GM19372 (cell line): ENCODE results near the gene ENTREP3.
"Not testable (repeated sequence)": the region's sequence is repeated elsewhere in the genome, so short reads cannot be mapped to it uniquely, and the experiment has no call there.

Source experiments
- ATAC-seq: cut with Tn5 transposase; IDR thresholded peaks from one replicate; pipeline ENCODE4 v1.9.1; 2021; ENCODE audit warnings: mild to moderate bottlenecking, low read depth, moderate library complexity; ENCODE audit not compliant: unreplicated experiment

ENTREP3 gene

DNA sequence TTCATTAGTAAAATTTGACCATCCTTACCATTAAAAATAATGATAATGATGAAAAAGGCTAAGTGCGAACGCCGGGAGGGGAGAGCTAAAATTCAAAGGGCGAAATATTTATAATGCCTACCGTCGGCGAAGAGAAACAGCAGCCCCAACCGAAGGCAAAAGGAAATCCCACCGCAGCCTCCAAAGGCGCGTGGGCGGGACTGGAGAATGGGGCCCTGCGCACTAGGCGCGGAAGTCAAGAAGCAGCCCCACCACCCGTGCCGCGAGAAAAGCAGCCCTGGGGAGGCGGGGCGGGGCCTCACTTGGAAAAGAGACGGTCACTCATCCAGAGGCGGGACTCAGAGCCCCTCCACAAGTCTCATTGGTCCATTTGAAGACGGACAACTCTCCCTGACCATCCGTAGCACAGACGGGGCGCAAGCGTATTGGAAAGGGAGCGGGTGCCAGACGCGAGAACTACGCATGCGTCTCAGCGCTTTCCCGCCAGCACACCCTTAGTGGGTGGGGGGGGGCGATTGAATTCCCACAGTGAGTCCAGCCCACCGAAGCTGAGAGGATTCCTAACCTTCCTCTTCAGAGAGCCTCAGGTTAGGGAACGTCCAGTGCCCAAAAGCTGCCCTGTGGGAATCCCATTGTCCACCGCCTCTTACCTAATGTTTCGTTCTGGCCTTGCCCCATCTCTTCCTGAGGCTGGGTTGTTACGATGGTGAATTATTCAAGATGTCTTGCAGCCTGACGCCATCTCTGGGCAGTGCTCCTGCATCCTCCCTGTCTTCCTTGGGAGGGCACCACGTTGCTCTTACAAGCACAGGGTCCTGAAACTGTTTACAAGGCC is 27.8 kb downstream of the ENTREP3 start:
- ATAC-seq: peak; percentile 91

DNA sequence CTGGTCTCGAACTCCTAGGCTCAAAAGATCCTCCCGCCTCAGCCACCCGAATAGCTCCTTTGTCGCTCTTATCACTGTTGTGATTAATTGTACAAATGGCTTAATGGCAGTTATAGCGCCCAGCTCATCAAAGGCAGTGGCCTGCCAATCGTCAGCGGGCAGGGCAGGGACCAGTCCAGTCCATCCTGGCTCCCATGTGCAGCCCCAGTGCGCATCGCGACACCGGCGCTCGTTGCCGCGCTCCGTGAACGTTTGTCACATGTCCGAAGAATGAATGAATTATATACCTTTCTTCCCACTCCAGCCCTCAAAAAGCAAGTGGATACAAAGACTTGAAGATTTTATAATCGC is 28.4 kb downstream of the ENTREP3 start:
- ATAC-seq: no peak

DNA sequence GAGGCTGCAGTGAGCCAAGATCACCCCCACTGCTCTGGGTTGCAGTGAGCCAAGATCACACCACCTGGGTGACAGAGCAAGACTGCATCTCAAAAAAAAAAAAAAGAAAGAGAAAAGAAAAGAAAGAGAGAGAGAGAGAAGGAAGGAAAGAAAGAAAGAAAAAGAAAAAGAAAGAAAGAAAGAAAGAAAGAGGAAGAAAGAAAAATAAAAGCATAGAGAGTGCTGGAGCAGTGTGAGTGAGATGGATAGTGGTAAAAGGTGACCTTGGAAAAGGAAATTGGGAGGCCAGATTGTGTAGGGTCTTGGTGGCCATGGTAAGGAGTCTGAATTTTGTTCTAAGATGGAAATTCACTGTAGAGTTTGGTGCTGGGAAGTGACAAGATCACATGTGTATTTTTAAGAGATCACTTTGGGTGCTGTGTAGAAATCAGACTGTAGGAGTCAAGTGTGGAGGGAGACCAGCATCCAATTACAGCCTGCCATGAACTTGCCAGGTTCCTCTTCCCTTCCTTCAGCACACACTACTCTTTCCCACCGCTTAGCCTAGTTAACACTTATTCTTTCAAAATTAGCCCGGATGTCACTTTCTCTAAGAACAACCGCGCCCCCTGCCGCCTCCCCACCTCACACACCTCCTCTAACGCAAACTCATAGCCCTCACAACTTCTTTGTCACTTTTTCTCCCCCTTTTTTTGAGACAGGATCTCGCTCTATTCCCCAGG is 28.9 kb downstream of the ENTREP3 start:
- ATAC-seq: no peak

DNA sequence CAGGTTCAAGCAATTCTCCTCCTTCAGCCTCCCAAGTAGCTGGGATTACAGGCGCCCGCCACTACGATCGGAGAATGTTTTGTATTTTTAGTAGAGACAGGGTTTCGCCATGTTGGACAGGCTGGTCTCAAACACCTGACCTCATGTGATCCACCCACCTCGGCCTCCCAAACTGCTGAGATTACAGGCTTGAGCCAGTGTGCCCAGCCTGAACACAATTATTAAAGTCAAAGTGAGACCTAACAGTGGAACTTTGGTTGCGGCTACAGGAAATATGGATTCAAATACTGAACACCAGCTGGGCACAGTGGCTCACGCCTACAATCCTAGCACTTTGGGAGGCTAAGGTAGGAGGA is 29.9 kb downstream of the ENTREP3 start:
- ATAC-seq: not testable (repeated sequence)

DNA sequence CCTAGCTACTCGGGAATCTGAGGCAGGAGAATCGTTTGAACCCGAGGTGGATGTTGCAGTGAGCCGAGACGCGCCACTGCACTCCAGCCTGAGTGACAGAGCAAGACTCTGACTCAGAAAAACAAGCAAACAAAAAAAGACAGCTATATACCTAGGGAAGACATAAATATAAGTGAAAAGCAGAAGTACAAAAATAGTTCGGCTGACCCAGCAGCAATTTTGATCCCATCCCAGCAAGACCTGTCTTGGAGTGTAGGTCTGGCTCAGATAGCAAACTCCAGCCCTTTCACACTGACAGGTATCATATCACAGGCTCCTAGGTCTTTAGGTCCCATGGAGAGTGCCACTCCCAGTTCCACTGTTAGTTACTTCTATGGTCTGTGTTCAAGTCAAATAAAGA is 32.2 kb downstream of the ENTREP3 start:
- no peak for ATAC-seq

DNA sequence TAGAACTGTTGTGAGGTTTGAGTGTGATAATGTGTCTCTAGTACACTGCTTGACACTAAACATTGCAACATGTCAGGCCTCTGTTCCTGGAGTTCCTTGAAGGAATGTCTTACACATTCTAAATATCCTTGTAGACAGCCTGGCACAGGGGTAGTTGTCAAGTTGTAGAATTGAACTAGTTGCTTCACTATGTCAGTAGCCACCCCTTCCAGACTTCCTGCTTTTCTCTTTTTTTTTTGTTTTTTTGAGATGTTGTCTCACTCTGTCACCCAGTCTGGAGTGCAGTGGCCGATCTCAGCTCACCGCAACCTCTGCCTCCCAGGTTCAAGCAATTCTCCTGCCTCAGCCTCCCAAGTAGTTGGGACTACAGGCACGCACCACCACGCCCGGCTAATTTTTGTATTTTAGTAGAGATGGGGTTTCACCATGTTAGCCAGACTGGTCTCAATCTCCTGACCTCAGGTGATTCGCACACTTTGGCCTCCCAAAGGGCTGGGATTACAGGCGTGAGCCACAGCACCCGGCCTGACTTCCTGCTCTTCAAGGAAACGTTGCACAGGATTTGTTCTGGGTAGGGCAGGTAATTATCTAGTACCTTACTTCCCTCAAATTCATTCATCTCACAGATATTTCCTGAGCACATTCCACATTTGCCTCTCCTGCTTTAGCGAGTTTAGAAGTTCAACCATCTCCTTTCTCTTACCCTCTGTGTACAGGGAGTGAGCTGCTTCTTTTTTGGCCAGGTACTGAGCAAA is 34.9 kb downstream of the ENTREP3 start:
- not testable (repeated sequence) for ATAC-seq

DNA sequence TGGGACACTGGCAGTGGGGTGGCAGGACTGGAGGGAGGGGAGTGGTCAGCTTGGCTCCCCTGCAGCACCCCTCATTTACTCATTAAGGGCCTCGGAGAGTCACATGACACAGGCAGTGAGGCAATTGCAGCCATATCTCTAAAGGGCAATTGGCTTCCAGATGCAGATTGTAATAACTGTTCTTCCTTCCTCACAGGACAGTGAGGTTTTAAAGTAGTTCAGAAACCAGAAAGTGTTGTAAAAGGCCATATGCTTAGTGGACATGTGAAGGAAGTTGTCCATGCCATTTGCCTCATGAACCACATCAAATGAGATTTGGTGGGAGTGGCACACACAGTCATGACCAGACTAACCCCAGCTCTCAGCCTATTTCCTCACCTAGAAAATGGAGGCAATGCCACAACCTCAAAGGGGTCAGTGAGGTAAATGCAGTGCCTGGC is 35.7 kb downstream of the ENTREP3 start:
- no peak for ATAC-seq

DNA sequence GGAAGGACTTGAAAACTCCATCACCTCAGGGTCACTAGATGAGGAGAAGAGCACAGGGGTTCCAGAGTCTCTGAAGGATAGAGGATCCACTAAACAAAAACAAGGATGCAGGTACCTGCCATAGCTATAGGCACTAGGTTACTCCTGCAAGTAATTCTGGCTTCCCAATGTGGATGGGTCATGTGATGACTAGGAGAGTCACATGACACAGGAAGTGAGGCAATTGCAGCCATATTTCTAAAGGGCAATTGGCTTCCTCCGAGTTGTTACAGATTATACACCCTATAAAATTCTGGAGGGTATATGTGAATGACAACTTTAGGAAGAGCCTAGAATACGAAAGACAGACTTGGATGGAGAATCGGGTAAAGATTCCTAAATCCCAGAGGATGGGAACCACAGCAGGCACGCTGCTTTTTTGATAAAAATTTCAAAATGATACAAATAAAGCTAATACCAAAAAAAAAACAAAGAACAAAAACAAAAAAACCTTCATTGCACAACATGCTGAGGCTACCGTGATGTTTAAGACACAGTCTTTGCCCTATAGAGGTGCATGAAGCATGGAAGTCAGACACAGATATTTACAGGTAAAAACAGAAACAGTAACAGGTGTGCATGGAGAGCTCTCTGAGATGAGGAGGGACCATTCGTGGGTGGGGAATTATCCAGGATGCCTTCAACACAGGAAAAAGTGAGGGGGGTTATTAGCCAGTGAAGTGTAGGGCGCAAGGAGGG is 36.3 kb downstream of the ENTREP3 start:
- ATAC-seq: no peak

DNA sequence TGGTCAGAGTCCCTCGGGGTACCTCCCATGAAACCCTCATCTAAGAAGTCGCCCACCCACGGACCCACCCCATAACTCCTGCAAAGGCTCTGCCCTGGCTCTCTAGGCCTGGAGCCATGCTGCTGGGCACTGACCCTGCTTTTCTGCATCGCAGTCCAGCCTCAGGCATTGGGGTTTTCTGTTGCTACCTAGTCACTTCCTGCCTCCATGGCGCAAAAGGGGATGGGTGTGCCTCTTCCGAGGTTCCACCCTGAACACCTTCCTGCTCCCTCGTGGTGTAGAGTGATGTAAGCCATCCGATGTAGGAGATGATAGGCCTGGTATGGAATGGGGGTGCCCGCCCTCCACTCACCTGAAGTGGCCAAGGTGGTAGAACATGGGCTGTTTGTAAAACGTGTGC is 40.6 kb downstream of the ENTREP3 start:
- ATAC-seq: not testable (repeated sequence)

DNA sequence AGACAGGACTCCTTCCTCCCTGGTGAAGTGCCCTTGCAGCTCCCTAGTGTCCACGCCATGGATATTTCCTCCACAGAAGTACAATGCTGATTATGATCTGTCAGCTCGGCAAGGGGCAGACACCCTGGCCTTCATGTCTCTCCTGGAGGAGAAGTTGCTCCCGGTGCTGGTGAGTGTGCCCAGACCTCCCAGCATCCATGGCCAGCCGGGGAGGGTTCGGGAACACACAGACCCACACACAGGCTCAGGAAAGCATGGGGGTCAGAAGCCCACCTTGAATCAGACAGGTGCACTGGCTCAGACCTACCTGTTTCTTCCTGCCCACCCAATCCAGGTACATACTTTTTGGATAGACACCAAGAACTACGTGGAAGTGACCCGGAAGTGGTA is 43.2 kb downstream of the ENTREP3 start:
- not testable (repeated sequence) for ATAC-seq

DNA sequence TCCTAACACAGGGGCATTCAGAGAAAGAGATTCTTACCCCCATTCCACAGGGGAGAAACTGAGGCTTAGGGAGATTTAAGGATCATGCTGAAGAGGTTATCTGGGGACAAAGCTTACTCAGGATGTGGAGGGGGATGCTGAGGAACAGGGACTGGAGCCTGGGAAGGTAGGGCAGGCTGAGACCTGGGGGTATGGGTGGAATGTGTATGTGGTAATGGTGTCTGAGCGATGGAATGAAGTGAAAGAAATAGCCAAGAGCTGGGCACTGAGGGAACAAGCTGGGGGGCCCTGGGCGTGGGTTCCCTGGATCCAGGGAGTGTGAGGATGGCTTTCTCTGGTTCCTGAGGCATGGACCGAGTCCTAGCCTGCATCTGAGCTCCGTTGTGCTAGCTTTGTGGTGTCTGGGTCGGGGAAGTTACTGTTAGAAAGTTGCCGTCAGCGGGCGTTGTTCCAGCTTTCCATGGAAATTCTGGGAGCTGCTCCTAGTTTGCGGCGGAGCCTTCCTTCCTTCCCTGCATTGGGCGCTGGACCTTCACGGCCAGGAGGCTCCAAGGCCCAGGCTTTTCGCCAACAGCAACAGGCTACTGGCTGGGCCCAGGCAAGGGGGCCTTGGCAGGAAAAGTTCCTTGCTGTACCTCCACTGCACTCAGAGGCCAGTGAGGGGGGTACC is 43.8 kb downstream of the ENTREP3 start:
- ATAC-seq: not testable (repeated sequence)

DNA sequence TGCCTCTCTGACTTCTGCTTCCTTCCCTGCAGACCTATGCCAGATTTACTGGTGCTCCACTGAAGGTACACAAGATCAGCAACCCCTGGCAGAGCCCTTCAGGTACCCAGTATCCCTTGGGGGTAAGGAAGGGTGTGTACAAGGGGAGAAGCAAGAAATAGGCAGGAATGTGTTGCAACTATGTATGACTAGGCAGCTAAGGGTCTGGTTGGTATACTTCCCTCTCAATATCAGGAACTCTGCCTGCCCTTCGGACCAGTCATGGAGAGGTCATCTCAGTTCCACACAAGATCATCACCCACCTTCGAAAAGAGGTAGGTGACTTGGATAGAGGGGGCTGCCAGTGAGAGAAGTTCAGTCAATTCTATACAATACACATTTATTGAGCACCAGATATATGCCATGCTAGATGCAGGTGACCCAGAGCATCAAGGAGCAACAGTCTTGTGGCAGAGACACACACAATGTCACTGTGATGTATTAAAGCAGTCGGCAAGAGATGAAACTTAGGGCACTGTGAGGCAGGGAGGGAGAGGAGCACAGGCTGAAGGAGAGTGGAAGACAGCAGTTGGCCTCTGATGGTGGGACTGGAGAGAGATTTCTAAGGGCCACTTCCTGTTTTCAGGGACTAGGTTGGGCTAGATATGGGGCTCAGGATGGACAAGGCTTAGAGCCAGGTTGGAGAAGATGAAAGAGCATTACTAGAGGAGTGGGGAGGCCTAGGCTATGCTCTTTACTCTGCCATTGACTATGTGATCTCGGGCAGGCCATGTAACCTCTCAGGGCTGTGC is 44.8 kb downstream of the ENTREP3 start:
- no peak for ATAC-seq

DNA sequence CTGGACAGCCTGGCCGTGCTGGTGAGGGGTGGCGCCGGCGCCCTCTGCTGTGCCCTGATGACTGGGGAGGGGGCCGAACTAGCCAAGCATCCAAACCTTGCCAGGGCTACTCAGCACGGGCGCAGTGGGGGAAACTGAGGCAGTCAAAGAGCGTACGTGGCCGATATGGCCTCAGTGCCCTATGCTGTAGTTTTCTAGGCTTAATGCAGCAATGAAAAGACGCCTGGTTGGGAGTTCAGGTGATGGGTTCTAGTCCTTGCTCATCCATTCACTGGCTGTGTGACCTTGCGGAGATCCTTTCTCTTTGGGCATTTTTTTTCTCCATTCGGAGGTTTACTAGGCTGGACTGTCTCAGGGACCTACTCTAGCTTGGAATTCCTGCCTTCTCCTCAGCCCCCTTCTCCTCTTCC is 46.0 kb downstream of the ENTREP3 start:
- no peak for ATAC-seq

DNA sequence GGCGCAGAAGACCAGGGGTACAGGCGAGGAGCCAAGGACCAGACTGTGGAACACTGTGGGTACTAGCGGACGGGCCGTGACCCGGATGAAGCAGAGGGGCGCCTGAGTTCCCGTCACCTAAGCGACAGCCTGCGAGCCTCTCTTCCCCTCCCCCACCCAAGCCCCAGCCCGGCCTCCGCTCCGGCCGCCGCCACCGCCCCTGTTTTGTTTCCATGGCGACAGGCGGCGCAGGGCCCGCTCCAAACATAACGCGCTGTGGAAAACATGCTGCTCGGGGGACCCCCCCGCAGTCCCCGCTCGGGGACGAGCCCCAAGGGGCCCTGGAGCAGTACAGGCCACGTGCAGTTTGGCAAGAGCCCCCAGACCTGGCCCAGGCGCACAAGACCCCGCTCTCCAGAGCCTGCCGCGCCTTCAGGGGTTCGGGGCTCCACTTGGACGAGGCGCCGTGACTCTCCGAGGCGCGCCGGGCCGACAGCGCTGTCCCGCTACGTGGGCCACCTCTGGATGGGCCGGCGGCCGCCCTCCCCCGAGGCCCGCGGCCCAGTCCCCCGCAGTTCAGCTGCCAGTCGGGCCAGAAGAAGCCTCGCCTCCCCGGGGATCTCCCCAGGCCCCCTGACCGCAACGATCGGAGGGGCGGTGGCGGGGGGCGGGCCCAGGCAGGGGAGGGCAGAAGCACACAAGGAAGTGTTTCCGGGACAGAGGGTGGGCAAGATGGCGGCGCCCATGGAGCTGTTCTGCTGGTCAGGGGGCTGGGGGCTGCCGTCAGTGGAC is 46.6 kb downstream of the ENTREP3 start, which contains the start of gene MTX1:
Gene MTX1, plus strand, starts transcription at position 155 of the 771 bp plus-strand sequence. Its CDS starts 110 bp downstream, at position 265.
- peak; percentile 71 for ATAC-seq

DNA sequence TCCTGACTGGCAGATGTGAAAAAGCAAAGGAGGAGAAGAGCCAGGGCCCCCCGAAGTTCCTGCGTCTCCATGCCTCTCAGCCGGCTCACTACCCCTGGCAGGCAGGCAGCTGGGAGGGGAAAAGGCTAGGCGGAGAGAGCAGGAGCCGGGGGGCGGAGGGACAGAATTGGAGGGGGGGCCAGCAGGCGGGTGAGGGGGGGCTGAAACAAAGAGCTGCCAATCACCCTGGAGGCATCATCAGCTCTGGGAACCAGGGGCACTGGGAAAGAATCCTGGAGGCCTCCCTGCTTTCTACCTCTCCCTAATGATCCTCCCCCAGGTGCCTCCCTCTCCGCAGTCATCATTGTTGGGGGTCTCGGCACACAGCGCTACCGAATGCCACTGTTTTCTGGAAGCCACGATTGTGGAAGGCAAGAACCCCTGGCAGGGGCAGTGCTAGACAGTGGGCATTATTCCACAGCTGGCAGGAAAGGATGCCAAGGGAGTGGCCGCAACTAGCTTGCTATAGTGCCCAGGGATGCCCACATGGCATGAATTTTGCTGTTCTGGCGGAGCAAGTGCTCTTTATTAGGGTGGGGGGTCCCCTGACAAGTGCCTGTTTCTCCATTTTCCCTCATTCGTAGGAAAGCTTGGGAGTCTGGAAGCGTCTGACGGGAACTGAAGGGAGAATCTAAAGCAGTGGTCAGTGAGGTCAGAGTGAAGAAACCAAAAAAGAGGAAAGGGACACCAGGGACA is 47.3 kb downstream of the ENTREP3 start, which contains the start of gene THBS3:
Gene THBS3, minus strand, starts transcription at position 92 of the 735 bp plus-strand sequence. Its CDS starts 21 bp downstream, at position 71.
- no peak for ATAC-seq

DNA sequence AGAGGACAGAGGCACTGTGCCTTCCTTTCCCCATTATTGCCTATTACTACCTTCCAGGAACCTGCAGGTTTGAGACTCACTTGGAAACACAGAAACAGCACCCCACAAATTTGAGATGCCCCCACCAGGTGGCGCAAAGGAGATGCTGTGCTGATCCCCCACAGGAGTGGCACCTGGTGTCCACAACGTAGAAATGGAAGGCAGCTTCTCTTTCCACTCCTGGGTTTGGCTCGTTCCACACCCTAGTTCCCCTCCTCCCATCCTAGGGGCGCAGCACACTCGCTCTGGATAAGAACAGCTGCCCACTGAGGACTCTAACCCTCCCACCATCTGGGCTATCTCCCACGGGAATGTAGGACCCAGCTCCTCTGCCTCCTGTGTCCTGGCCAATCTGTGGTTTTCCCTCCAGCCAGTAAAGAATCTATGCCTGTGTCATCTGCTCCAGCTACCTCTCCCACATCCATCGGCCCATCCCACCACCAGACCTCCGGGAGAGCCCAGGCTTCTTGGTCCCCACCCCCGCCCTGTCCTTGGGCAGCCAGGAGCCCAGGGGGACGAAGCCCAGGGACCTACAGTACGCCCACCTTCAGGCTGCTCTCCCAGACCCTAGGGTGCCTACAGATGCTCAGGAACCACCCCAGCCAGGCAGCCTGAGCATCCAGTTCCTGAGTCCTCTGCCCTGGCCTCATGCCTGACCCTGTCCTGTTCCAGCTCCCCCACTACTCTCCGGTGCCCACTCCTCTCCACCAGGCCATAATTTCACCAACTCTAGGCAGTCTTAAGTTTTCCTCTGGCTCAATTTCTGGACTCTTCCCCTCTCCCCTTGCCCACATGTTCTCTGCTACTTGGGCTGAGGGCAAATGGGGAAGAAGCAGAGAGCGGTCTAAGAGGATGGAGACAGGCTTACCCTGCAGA is 48.1 kb downstream of the ENTREP3 start:
- no peak for ATAC-seq
